GM12873 (cell line): ENCODE data around the gene PATL1.

ENCODE experiments used
- CTCF ChIP-seq: IDR thresholded peaks from 2 replicates; pipeline ENCODE4 v1.5.1; 2012; ENCODE audit warnings: low read depth, mild to moderate bottlenecking, moderate library complexity, low read length, control low read depth; ENCODE audit not compliant: insufficient read depth; ENCODE audit errors: missing control alignments

Gene PATL1

GRCh38 chr11:59598961-59599360, 69.9 kb downstream of the PATL1 start:
- TF ChIP-seq CTCF = no peak
